ENCODE results near the gene TRIM71. TPM values are rescaled to one million over a fixed set of nuclear protein-coding genes. Genes with fewer than 3 reads are reported as not detected.
"Not testable (repeated sequence)": the region's sequence is repeated elsewhere in the genome, so short reads cannot be mapped to it uniquely, and the experiment has no call there.

TRIM71 gene
- polyA plus RNA-seq, 3 donors, result 0.02 to 0.33 (median 0.06) TPM

DNA sequence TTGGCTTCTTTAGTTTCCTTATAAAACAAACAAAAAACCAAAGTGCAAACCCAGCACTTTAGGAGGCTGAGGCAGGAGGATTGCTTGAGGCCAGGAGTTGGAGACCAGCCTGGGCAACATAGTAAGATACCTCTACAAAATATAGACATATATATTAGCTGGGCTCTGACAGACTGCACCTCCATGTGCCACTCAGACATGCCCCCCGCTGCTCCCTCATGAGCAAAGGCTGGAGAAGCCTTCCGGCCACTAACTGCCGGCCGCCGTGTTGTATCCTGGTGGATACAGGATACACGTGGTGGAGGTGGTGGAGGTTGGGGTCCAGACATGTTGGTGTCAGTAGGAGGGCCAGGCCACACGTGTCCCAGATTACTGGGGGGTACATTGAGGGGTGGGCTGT lies 104.3 kb downstream of the TRIM71 start:
- 94% methylated on average over 5 of the region's 7 CpGs for WGBS (ENCODE audit: insufficient coverage)
- no peaks in the 10 kb centered on the region for H3K79me2 ChIP-seq (ENCODE audit: insufficient read depth, low read length)
- H3K4me3 ChIP-seq (replicated peaks in 1 of 3; ENCODE audit: low read depth in 2 of 3, low read length in 3 of 3), result no peak overlapping the region
- no peak overlapping the region for H3K4me2 ChIP-seq (replicated peaks; ENCODE audit: extremely low read depth, low read length, poor library complexity, severe bottlenecking)
- Mint-ChIP-seq H3K4me3 (no peak overlapping the region), H3K9me3 (peaks cover 8 to 20% (median 11%) of the 10 kb centered on the region in 7 donors), H3K27ac (no peak overlapping the region), H3K36me3 (no peaks in the 10 kb centered on the region), H3K4me1 (no peaks in the 10 kb centered on the region), H3K27me3 (ENCODE audit: low read depth in 3 of 3) (peaks cover under 1 to 7% (median 3%) of the 10 kb centered on the region in 3 donors)
- no peaks in the 10 kb centered on the region for H4K20me1 ChIP-seq (ENCODE audit: insufficient read depth, low read length)
- no peak overlapping the region for H2AFZ ChIP-seq (ENCODE audit: insufficient read depth, low read depth, low read length, poor library complexity, severe bottlenecking)
- H3K27me3 ChIP-seq (ENCODE audit: control insufficient read depth in 2 of 2, insufficient read depth in 2 of 2, low read length in 2 of 2), result no peaks in the 10 kb centered on the region
- peaks cover 5 to 18% of the 10 kb centered on the region in 2 donors for H3K9me3 ChIP-seq (replicated peaks in 1 of 2; ENCODE audit: control insufficient read depth in 1 of 2, insufficient read depth in 1 of 2, low read length in 2 of 2)
- intact Hi-C loops (cut with micrococcal nuclease), result no loop called here
- no peak overlapping the region for H3K27ac ChIP-seq (ENCODE audit: low read depth in 1 of 2, low read length in 2 of 2)
- H3K9ac ChIP-seq (ENCODE audit: insufficient read depth, low read length, poor library complexity, severe bottlenecking), result no peak overlapping the region
- TF ChIP-seq, protein P1, sequence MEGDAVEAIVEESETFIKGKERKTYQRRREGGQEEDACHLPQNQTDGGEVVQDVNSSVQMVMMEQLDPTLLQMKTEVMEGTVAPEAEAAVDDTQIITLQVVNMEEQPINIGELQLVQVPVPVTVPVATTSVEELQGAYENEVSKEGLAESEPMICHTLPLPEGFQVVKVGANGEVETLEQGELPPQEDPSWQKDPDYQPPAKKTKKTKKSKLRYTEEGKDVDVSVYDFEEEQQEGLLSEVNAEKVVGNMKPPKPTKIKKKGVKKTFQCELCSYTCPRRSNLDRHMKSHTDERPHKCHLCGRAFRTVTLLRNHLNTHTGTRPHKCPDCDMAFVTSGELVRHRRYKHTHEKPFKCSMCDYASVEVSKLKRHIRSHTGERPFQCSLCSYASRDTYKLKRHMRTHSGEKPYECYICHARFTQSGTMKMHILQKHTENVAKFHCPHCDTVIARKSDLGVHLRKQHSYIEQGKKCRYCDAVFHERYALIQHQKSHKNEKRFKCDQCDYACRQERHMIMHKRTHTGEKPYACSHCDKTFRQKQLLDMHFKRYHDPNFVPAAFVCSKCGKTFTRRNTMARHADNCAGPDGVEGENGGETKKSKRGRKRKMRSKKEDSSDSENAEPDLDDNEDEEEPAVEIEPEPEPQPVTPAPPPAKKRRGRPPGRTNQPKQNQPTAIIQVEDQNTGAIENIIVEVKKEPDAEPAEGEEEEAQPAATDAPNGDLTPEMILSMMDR (IDR thresholded peaks at IDR 0.05), result no peak
- H3K4me1 ChIP-seq (ENCODE audit: control insufficient read depth in 1 of 2, insufficient read depth in 2 of 2, low read length in 2 of 2), result no peaks in the 10 kb centered on the region
- no peaks in the 10 kb centered on the region for H3K36me3 ChIP-seq (replicated peaks in 1 of 2; ENCODE audit: control insufficient read depth in 1 of 2, insufficient read depth in 2 of 2, low read length in 2 of 2)
- DNase-seq, result no peak

DNA sequence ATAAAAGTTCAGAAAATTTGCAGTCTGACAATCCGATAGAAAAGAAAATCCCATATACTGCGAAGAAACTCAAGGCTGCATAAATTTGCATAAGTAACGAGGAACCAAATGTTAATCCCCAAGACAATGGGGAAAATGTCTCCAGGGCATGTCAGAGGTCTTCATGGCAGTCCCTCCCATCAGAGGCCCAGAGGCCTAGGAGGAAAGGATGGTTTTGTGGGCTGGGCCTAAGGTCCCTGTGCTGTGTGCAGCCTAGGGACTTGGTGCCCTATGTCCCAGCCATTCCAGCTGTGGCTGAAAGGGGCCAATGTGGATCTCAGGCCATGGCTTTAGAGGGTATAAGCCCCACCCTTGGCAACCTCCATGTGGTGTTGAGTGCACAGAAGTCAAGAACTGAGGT lies 112.4 kb downstream of the TRIM71 start:
- Mint-ChIP-seq H3K4me1 (no peaks in the 10 kb centered on the region), H3K36me3 (no peaks in the 10 kb centered on the region), H3K27me3 (ENCODE audit: low read depth in 3 of 3) (peaks cover 0 to 8% (median 5%) of the 10 kb centered on the region in 3 donors), H3K9me3 (peaks cover 0 to 7% (median 2%) of the 10 kb centered on the region in 7 donors), H3K27ac (no peak overlapping the region), H3K4me3 (no peak overlapping the region)
- Histone ChIP-seq H3K36me3 (replicated peaks in 1 of 2; ENCODE audit: control insufficient read depth in 1 of 2, insufficient read depth in 2 of 2, low read length in 2 of 2) (no peaks in the 10 kb centered on the region), H3K27ac (ENCODE audit: low read depth in 1 of 2, low read length in 2 of 2) (no peak overlapping the region), H3K9ac (ENCODE audit: insufficient read depth, low read length, poor library complexity, severe bottlenecking) (no peak overlapping the region), H3K4me3 (replicated peaks in 1 of 3; ENCODE audit: low read depth in 2 of 3, low read length in 3 of 3) (no peak overlapping the region), H3K27me3 (ENCODE audit: control insufficient read depth in 2 of 2, insufficient read depth in 2 of 2, low read length in 2 of 2) (no peaks in the 10 kb centered on the region), H4K20me1 (ENCODE audit: insufficient read depth, low read length) (no peaks in the 10 kb centered on the region), H3K4me1 (ENCODE audit: control insufficient read depth in 1 of 2, insufficient read depth in 2 of 2, low read length in 2 of 2) (no peaks in the 10 kb centered on the region), H3K4me2 (replicated peaks; ENCODE audit: extremely low read depth, low read length, poor library complexity, severe bottlenecking) (no peak overlapping the region), H3K79me2 (ENCODE audit: insufficient read depth, low read length) (no peaks in the 10 kb centered on the region), H3K9me3 (replicated peaks in 1 of 2; ENCODE audit: control insufficient read depth in 1 of 2, insufficient read depth in 1 of 2, low read length in 2 of 2) (no peaks in the 10 kb centered on the region), H2AFZ (ENCODE audit: insufficient read depth, low read depth, low read length, poor library complexity, severe bottlenecking) (no peak overlapping the region)
- TF ChIP-seq, protein P1 (IDR thresholded peaks at IDR 0.05), result no peak
- no peak for DNase-seq
- intact Hi-C loops (cut with micrococcal nuclease), result loop anchor here in 1 of 2 donors (5.0 kb wide), 1 partner anchor 198 kb away; no protein-coding TSS in a partner anchor
- 100% methylated on average over 2 of the region's 3 CpGs for WGBS (ENCODE audit: insufficient coverage)

DNA sequence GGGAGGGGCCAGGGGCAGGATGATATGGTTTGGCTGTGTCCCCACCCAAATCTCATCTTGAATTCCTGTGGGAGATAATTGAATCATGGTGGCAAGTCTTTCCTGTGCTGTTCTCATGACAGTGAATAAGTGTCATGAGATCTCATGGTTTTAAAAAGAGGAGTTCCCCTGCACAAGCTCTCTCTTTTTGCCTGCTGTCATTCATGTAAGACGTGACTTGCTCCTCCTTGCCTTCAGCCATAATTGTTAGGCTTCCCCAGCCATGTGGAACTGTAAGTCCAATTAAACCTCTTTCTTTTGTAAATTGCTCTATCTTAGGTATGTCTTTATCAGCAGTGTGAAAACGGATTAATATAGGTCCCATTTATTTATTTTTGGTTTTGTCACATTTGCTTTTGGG lies 113.5 kb downstream of the TRIM71 start:
- H2AFZ ChIP-seq (ENCODE audit: insufficient read depth, low read depth, low read length, poor library complexity, severe bottlenecking); H3K27me3 ChIP-seq (ENCODE audit: control insufficient read depth in 2 of 2, insufficient read depth in 2 of 2, low read length in 2 of 2); H3K27me3 Mint-ChIP-seq (ENCODE audit: low read depth in 3 of 3); H3K9me3 Mint-ChIP-seq; H3K4me3 ChIP-seq (replicated peaks in 1 of 3; ENCODE audit: low read depth in 2 of 3, low read length in 3 of 3); H3K4me2 ChIP-seq (replicated peaks; ENCODE audit: extremely low read depth, low read length, poor library complexity, severe bottlenecking); H3K36me3 Mint-ChIP-seq; H3K4me3 Mint-ChIP-seq; H3K36me3 ChIP-seq (replicated peaks in 1 of 2; ENCODE audit: control insufficient read depth in 1 of 2, insufficient read depth in 2 of 2, low read length in 2 of 2); H3K4me1 Mint-ChIP-seq; H3K79me2 ChIP-seq (ENCODE audit: insufficient read depth, low read length); H3K9ac ChIP-seq (ENCODE audit: insufficient read depth, low read length, poor library complexity, severe bottlenecking); H4K20me1 ChIP-seq (ENCODE audit: insufficient read depth, low read length); H3K27ac Mint-ChIP-seq; H3K27ac ChIP-seq (ENCODE audit: low read depth in 1 of 2, low read length in 2 of 2); DNase-seq; H3K4me1 ChIP-seq (ENCODE audit: control insufficient read depth in 1 of 2, insufficient read depth in 2 of 2, low read length in 2 of 2); H3K9me3 ChIP-seq (replicated peaks in 1 of 2; ENCODE audit: control insufficient read depth in 1 of 2, insufficient read depth in 1 of 2, low read length in 2 of 2): not testable (repeated sequence)
- intact Hi-C loops (cut with micrococcal nuclease), result loop anchor here in 1 of 2 donors (5.0 kb wide), 1 partner anchor 199 kb away; no protein-coding TSS in a partner anchor
- 100% methylated on average over 2 of the region's 2 CpGs for WGBS (ENCODE audit: insufficient coverage)

All from CD14-positive monocyte (primary cell).